GM21360 (cell line): Measurements from ENCODE around the gene TSSK2.

Source experiments
- ATAC-seq: cut with Tn5 transposase; IDR thresholded peaks from one replicate; pipeline ENCODE4 v1.9.1; 2021; ENCODE audit warnings: mild to moderate bottlenecking, moderate library complexity; ENCODE audit not compliant: unreplicated experiment

Gene TSSK2

DNA sequence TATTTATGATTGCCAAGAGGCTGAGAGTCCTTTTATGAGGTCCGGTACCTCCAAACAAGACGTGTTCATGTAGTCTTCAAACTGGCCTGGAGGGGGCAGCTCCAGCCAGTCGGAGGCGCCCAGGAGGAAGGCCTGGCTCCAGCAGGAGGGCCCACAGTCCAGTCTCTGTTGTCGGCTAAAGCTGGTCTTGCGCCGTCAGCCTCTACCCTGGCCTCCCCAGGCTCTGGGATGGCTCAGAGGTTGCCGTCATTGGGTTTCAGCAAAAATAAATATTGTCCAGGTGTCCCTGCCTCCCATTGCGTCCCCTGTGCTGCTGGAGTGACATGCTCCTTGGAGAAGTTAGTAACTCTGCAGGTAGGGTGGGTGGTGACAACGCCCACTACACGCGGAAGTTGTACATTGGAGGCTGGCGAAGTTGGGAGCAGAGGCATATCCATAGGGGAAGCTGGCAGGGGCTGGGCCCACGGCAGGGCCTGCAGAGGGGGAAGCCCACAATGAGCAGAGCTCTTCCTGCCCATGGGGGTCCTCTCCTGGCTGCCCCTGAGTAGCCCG is 48.5 kb downstream of the TSSK2 start:
- ATAC-seq: peak; percentile 33

DNA sequence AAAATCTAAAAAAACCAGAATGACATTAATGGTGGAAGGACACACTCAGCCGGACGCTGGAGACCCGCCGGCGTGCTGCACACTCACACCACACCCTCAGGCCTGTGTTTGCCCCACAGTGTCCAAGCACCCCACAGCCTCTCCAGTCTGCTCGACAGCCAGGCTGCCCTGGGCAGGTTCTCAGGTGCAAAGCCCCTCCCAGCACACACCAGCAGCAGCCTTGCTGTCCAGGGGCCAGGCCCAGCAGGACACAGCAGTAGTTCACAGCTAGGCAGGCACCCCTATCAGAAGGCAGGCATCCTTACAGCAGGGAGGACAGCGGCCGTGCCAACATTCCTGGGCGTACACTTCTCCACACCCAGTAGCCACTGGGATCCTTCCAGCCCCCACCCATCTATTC is 49.1 kb downstream of the TSSK2 start:
- no peak for ATAC-seq

DNA sequence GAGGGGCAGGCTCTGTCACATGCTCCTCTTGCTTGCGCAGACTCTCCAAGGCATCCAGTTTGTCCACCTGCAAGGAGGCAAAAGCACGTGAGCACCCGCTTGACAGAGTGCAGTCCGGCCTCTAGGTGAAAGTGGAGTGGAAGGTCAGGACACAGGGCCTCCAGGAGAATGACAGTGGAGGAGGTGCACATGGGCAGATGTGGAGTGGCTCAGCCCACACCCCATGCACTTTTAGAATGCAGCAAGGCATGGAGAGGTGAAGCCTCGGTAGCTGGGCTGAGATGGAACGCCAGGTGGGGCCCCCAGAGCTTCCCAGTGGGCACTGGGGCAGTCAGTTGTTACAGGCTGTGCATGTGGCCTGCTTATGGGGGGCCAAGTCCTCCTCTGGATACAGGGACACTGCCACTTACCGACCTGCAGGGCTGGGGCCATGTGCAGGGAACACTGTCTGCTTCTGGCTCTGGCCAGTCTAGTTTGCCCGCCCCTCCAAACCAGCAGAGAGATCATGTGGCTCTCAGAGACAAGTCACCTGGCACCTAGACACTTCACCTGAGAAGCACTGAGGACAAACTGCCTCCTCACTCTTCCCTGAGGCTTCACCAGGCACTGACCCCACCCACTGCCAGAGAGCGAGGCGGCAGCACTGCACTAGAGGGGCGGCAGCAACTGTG is 49.8 kb downstream of the TSSK2 start:
- no peak for ATAC-seq

GRCh38 chr22:19181786-19182471 is 50.8 kb downstream of the TSSK2 start:
- ATAC-seq: no peak
